ENCODE results near the gene YTHDC2. TPM values are rescaled to one million over a fixed set of nuclear protein-coding genes. Genes with fewer than 3 reads are reported as not detected.

YTHDC2 gene
- total RNA-seq: 42.0 TPM

DNA sequence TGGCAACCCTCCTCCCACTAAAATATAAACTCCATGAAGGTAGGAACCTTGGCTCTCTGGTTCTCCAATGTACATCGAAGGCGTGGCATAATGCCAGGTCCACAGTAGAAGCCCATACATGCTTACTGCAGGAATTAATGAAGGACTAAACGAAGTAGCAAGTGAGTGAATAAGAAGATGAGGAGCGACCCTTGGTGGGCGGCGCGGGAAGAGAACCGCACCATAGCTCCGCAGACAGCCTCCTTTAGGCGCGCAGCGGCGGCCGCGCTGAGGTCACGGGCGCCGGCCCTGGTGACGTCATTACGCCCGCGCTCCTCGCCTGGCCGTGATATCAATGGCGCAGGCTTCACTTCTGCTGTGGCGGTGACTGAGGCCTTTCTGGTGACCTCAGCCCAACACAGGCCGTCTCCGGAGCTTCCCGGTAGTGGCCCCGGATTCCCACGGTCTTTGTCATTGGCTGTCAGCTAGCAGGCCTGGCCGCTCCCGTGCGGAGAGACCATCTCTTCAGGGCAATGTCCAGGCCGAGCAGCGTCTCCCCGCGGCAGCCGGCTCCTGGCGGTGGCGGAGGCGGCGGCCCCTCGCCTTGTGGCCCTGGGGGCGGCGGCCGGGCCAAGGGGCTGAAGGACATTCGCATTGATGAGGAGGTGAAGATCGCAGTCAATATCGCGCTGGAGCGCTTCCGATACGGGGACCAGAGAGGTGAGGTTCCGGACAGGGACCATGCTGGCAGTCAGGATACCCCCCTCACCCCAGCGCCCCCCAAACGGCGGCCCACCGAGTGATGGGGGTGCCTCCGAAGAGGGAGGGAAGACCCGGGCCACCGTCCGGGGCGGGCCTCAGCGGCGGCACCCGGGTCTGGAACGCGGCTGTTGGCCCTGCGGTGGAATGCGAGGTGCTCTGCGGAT, at the start of gene YTHDC2:
Gene YTHDC2 (plus strand): TSS at position 311 of the 905 bp plus-strand sequence. CDS start 202 bp downstream, at position 513.

GRCh38 chr5:113487781-113488644, 25.5 kb upstream of the YTHDC2 start, which contains the start of gene MCC:
Gene MCC, minus strand, starts transcription at chr5:113488453.

Small RNA genes within 50 kb of the gene (small RNA-seq; reads per million reads assigned to genes)
- 0.08 reads per million for gene RNU4ATAC13P

Other genes starting within 250 kb of the YTHDC2 start
- gene TSSK1B, start 78.7 kb upstream of the YTHDC2 start, total RNA-seq: not detected
- 26.8 TPM for gene MCC, start 25.2 kb upstream of the YTHDC2 start, total RNA-seq

Measured in diencephalon (tissue), 1 donor.